LNCaP clone FGC (cell line): ENCODE data around the gene PAX7.

Experiments
- DNase-seq: peaks from one replicate; pipeline ENCODE4 v3.0.0-alpha.2; 2011; ENCODE audit warnings: low read depth
- H3K4me3 ChIP-seq: 2 replicates; pipeline ENCODE4 v1.5.1; 2011; ENCODE audit warnings: mild to moderate bottlenecking, low read depth, low read length, control low read depth
- CTCF ChIP-seq: IDR thresholded peaks from 2 replicates; pipeline ENCODE4 v1.5.1; 2012; ENCODE audit warnings: mild to moderate bottlenecking; ENCODE audit not compliant: control insufficient read depth, insufficient read depth; ENCODE audit errors: extremely low read depth

Gene PAX7

GRCh38 chr1:18662286-18662639 lies 31.6 kb downstream of the PAX7 start:
- DNase-seq, result no peak
- TF ChIP-seq CTCF, result no peak
- H3K4me3 ChIP-seq, result no peak overlapping the region

DNA sequence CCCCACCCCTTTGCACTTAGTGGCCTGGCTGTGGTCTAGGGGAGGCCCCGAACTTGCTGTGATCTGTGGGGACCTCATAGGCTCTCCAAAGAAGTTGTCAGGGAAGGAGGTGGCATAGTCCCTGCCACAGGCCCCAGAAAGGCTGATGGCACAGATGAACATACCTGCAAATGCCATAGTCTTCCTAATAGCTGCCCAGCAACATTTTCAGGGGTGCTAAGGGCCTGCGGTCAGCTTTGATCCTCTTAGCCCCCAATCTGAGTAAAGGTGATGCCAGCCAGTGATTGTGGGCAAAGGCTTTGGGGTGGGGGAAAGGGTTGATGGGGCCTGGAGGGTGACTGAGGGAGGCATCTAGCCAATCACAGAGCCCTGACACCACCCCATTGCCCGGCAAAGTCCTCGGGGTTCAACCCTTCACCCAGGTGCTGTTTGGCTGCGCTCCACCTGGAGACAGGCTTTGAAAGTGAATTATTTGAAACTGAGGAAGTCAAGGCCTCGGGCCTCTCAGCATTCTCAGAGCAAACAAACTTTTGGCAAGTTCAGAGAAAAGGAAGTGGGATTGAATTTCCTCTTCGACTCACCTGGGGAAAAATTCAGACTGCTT lies 35.8 kb downstream of the PAX7 start:
- TF ChIP-seq CTCF, result no peak
- H3K4me3 ChIP-seq, result no peak overlapping the region
- no peak for DNase-seq

DNA sequence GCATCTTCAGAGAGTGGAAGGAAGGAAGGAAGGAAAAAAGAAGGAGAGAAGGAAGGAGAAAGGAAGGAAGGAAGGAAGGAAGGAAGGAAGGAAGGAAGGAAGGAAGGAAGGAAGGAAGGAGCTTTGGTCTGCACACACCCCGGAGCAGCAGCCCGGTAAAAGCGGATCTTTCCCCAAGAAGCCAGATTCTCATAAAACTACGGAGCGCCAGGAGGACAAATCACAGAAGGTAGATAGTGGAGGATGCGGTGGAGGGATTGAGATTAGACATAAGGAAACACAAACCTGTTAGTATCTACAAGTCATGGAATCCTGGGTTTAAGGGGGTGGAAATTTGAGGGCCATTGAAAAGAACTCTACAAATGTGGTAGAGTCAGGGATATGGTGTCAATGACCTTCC lies 36.7 kb downstream of the PAX7 start:
- DNase-seq, result no peak
- no peak for TF ChIP-seq CTCF
- H3K4me3 ChIP-seq, result no peak overlapping the region

DNA sequence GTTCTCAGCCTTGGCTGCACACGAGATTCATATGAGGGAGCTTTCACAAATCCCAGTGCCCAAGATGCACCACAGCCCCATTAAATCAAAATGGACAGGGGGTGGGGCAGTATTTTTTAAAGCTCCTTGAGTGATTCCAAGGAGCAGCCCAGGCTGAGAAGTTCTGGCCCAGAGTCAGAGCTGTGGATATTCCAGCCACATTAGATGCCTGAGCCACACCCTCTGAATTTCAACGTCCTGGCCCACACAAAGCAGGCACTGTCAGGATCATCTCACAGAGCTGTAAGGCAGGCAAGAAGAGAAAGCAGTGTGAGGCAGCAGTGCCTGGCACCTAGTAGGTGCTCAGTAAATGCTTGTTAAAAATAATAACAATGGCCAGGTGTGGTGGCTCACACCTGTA lies 37.4 kb downstream of the PAX7 start:
- TF ChIP-seq CTCF, result no peak
- no peak overlapping the region for H3K4me3 ChIP-seq
- no peak for DNase-seq

DNA sequence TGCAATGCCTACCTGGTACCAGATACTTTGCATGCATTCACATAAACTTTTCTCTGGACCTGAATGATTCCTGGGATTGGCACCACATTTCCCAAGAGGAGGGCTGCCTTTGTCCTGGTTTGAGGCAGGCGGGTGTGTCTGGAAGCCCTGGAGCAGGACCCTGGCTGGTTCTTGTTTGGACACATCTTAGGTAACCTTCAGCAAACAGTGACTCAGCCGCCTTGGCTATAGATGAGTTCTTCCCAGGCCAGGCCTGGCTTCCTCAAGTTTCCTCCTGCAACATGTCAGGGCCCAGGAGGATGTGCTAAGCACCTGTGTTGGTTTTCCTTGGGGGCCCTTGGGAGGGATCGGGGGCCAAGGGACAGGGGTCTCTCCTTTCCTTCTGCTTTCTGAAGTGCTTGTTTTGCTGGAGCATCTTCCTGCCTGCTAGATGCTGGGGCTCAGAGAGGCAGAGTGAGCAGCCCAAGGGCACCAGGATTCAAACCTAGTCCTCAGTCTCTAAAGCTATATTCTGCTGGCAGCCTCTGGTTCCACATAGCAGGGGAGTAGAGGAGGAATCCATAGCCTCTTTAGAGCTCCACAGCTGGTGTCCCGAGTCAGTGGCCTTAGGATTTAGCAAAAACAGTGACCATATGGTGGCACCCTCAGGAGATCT lies 38.2 kb downstream of the PAX7 start:
- no peak overlapping the region for H3K4me3 ChIP-seq
- DNase-seq, result peak; percentile 64
- no peak for TF ChIP-seq CTCF

DNA sequence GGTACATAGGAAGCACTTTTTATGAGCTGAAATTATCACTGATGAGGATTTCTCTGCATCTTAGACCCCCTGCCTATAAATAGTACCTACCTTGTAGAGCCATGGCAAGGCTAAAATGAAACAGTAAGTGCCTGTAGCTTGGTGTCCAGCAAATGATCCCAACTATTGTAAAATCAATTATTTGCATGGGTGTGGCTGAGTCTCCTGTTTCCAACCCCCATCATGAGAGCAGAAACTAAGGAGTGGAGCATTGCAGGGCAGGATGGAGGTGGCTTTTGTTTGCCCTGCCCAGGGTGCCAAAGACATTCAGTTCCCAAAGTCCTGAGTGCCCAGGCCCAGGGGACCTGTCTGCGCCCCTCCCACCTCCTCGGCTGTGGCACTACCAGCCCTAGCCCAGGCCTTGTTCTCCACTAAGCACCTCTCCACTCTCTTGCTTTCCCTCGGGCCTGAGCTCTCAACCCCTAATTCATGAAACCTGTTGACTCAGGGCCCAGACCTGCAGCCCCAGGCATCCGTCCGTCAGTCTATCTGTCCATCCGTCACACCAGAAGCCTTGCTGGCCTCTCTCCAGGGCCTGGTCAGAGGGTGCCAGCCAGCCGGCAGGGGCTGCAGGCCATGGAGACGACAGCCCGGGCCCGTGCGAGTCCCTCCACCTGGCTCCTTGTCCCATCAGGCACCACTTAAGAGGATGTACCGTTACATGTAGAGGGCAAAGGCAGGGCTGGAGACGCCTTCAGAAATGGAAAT lies 39.6 kb downstream of the PAX7 start:
- no peak for TF ChIP-seq CTCF
- no peak for DNase-seq
- no peak overlapping the region for H3K4me3 ChIP-seq
